HG02571 (cell line): ENCODE data around the gene FTO.
"Not testable (repeated sequence)": the region's sequence is repeated elsewhere in the genome, so short reads cannot be mapped to it uniquely, and the experiment has no call there.

ENCODE experiments used
- ATAC-seq: cut with Tn5 transposase; IDR thresholded peaks from one replicate; pipeline ENCODE4 v1.9.1; 2021; ENCODE audit warnings: mild to moderate bottlenecking, moderate library complexity; ENCODE audit not compliant: unreplicated experiment

FTO gene

GRCh38 chr16:53821487-53821886, 117.5 kb downstream of the FTO start:
- no peak for ATAC-seq

- ATAC-seq: no peak
Measured at GRCh38 chr16:53821957-53822625, 118.1 kb downstream of the FTO start.

- ATAC-seq: no peak
Measured at GRCh38 chr16:53822936-53823529, 119.1 kb downstream of the FTO start.

- ATAC-seq: no peak
Measured at GRCh38 chr16:53826658-53827057, 122.7 kb downstream of the FTO start.

GRCh38 chr16:53827741-53828140, 123.8 kb downstream of the FTO start:
- no peak for ATAC-seq

GRCh38 chr16:53829186-53829747, 125.3 kb downstream of the FTO start:
- no peak for ATAC-seq

GRCh38 chr16:53832896-53833544, 129.1 kb downstream of the FTO start:
- ATAC-seq: no peak

- ATAC-seq: no peak
Measured at GRCh38 chr16:53836142-53836541, 132.2 kb downstream of the FTO start.

- no peak for ATAC-seq
Measured at GRCh38 chr16:53836680-53837079, 132.7 kb downstream of the FTO start.

- no peak for ATAC-seq
Measured at GRCh38 chr16:53837426-53837825, 133.5 kb downstream of the FTO start.

- ATAC-seq: no peak
Measured at GRCh38 chr16:53839150-53839549, 135.2 kb downstream of the FTO start.

- no peak for ATAC-seq
Measured at GRCh38 chr16:53840456-53840855, 136.5 kb downstream of the FTO start.

GRCh38 chr16:53841884-53842283, 137.9 kb downstream of the FTO start:
- no peak for ATAC-seq

- no peak for ATAC-seq
Measured at GRCh38 chr16:53843084-53843483, 139.1 kb downstream of the FTO start.

GRCh38 chr16:53844804-53845203, 140.8 kb downstream of the FTO start:
- ATAC-seq: no peak

GRCh38 chr16:53846549-53846948, 142.6 kb downstream of the FTO start:
- not testable (repeated sequence) for ATAC-seq

- no peak for ATAC-seq
Measured at GRCh38 chr16:53846971-53847370, 143.0 kb downstream of the FTO start.

GRCh38 chr16:53848277-53848942, 144.5 kb downstream of the FTO start:
- ATAC-seq: no peak

- no peak for ATAC-seq
Measured at GRCh38 chr16:53848950-53849349, 145.0 kb downstream of the FTO start.

- ATAC-seq: no peak
Measured at GRCh38 chr16:53849585-53849984, 145.6 kb downstream of the FTO start.

- no peak for ATAC-seq
Measured at GRCh38 chr16:53849994-53850393, 146.0 kb downstream of the FTO start.
